ENCODE measurements around the gene UBN1. TPM values are rescaled to one million over a fixed set of nuclear protein-coding genes. Genes with fewer than 3 reads are reported as not detected.

Gene UBN1
- total and polyA plus RNA-seq, 2 donors (not counting 3 experiments of a cell fraction or from before 2014, with no cell fraction given): 26.0 to 44.8 TPM

GRCh38 chr16:4833584-4833983 lies 13.7 kb upstream of the UBN1 start:
- H4K20me1 ChIP-seq (replicated peaks; ENCODE audit: control insufficient read depth, extremely low read depth, insufficient read depth, low read length): no peaks in the 10 kb centered on the region
- H3K9ac ChIP-seq (replicated peaks; ENCODE audit: extremely low read depth, insufficient read depth, low read length): no peak overlapping the region
- DNase-seq (ENCODE audit: low read depth, low spot score) (no peak), FAIRE-seq (no peak)
- H3K9me1 ChIP-seq (replicated peaks; ENCODE audit: control insufficient read depth, extremely low read depth, insufficient read depth, low read length): no peaks in the 10 kb centered on the region
- BruUV-seq (replicated peaks): no TSS peak
- no peak overlapping the region for H3K4me2 ChIP-seq (ENCODE audit: insufficient read depth, low read length)
- no peaks in the 10 kb centered on the region for H3K4me1 ChIP-seq (ENCODE audit: control insufficient read depth, extremely low read depth, insufficient read depth, low read length)
- intact Hi-C loops (cut with micrococcal nuclease): no loop called here
- no peaks in the 10 kb centered on the region for H3K9me3 ChIP-seq (replicated peaks; ENCODE audit: control insufficient read depth, insufficient read depth, low read length)
- H2AFZ ChIP-seq (ENCODE audit: low read depth, low read length): no peak overlapping the region
- CTCF ChIA-PET: interaction anchor here (0.8 kb wide), 1 partner anchor 124 kb away, joined by 3 read pairs; no protein-coding TSS in a partner anchor
- peaks cover 19 to 50% of the 10 kb centered on the region in 2 experiments for H3K36me3 ChIP-seq (ENCODE audit: control insufficient read depth in 2 of 2, extremely low read depth in 1 of 2, insufficient read depth in 2 of 2, low read length in 2 of 2)
- no peak for TF ChIP-seq EZH2 (IDR thresholded peaks at IDR 0.05; ENCODE audit: borderline replicate concordance, low read depth, low read length, severe bottlenecking)
- TF ChIP-seq POLR2A (IDR thresholded peaks at IDR 0.05; ENCODE audit: low read depth, low read length): no peak
- no peak for TF ChIP-seq FOS (IDR thresholded peaks at IDR 0.05; ENCODE audit: borderline replicate concordance, insufficient read depth, low read length)
- TF ChIP-seq POLR2AphosphoS5 (IDR thresholded peaks at IDR 0.05; ENCODE audit: insufficient read depth, low read depth, low read length): no peak
- no peak for TF ChIP-seq MAX (IDR thresholded peaks at IDR 0.05; ENCODE audit: insufficient read depth, insufficient read length)
- no peak for TF ChIP-seq MYC (IDR thresholded peaks at IDR 0.05; ENCODE audit: low read depth, low read length)
- no peak for TF ChIP-seq JUN (IDR thresholded peaks at IDR 0.05; ENCODE audit: borderline replicate concordance, insufficient read depth, insufficient read length, low read depth)
- no peak for TF ChIP-seq CTCF (IDR thresholded peaks at IDR 0.05; ENCODE audit: extremely low read depth in 1 of 2, insufficient read depth in 1 of 2, low read depth in 1 of 2, low read length in 2 of 2)
- TF ChIP-seq GATA2 (IDR thresholded peaks at IDR 0.05; ENCODE audit: insufficient read depth, insufficient read length, low read depth, low read length): no peak
- no peaks in the 10 kb centered on the region for H3K27me3 ChIP-seq (ENCODE audit: control insufficient read depth in 2 of 2, insufficient read depth in 2 of 2, low read length in 2 of 2)
- POLR2A ChIA-PET: interaction anchor here (0.7 kb wide), 1 partner anchor 129 kb away, joined by 4 read pairs; no protein-coding TSS in a partner anchor
- peaks cover 11% of the 10 kb centered on the region for H3K79me2 ChIP-seq (ENCODE audit: control insufficient read depth, insufficient read depth, low read length)
- H3K4me3 ChIP-seq (replicated peaks in 1 of 3; ENCODE audit: insufficient read depth in 1 of 3, low read depth in 1 of 3, low read length in 3 of 3): no peak overlapping the region
- dilution Hi-C loops (cut with MboI; ENCODE audit: extremely low pct_ligation_motif_present, low sequenced_read_pairs): no loop called here
- H3K27ac ChIP-seq (ENCODE audit: insufficient read depth, low read depth, low read length): no peak overlapping the region

Measured in endothelial cell of umbilical vein (primary cell).